Ovary (tissue), 3 donors: ENCODE data around the gene CDH23.

Experiments
- CTCF ChIP-seq, 3 donors: fragments of 450-650 bp in 2 of 3; fragments of 200-600 bp in 1 of 3; IDR thresholded peaks; one replicate each; pipeline versions ENCODE4 v1.5.1 to v1.8.0; 2016 to 2022; ENCODE audit warnings: antibody characterized with exemption in 3 of 3, mild to moderate bottlenecking in 1 of 3
- EP300 ChIP-seq: sonication (generic); formaldehyde crosslinking; IDR thresholded peaks from one replicate; pipeline ENCODE4 v1.6.1; 2017; ENCODE audit warnings: antibody characterized with exemption
- POLR2A ChIP-seq: fragments of 450-650 bp; IDR thresholded peaks from one replicate; pipeline ENCODE4 v1.6.1; 2017; ENCODE audit warnings: antibody characterized with exemption, mild to moderate bottlenecking, moderate library complexity
- donor health status: DM: no; HTN: no; CAD: no.

- TF ChIP-seq CTCF (IDR thresholded peaks at IDR 0.05), result no peak
- TF ChIP-seq POLR2A, result no peak
- TF ChIP-seq EP300, result no peak
These were observed 145.8 kb downstream of the CDH23 start for GRCh38 chr10:71542478-71542877.
